KOPT-K1 (cell line): ENCODE results near the gene LRTM1.

Source experiments
- H3K27ac ChIP-seq: fragments of 200-600 bp; sonication (generic); 2 replicates; pipeline ENCODE4 v1.5.1; 2016; ENCODE audit warnings: antibody characterized with exemption, mild to moderate bottlenecking, low read depth, low read length; ENCODE audit not compliant: poor library complexity, severe bottlenecking
- H3K36me3 ChIP-seq: fragments of 200-600 bp; sonication (generic); 2 replicates; pipeline ENCODE4 v1.5.1; 2017; ENCODE audit warnings: antibody characterized with exemption, mild to moderate bottlenecking, low read length, moderate library complexity; ENCODE audit not compliant: insufficient read depth
- H3K9me3 ChIP-seq: fragments of 200-600 bp; sonication (generic); 2 replicates; pipeline ENCODE4 v1.5.1; 2017; ENCODE audit warnings: antibody characterized with exemption, low read length, mild to moderate bottlenecking; ENCODE audit not compliant: insufficient read depth, poor library complexity, severe bottlenecking

Gene LRTM1

DNA sequence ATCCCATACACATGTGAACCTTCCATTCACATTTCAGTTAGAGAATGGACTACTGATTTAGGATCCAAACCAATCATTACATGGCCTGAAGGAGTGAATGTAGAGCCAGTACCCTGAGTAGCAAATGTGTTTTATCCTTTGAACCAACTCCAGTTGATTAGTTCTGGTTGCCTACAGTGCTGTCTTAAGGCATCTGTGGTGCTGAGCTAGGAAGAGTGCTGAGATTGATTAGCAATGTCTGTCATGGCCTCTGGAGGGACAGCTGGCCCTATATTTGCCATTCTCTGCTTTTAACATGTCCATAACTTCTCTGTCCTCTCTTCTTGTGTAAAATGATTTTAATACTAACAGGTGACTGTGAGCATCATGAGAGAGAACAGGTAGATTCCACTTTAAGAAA lies 11.1 kb downstream of the LRTM1 start:
- Histone ChIP-seq H3K9me3 (no peaks in the 10 kb centered on the region), H3K27ac (no peak overlapping the region), H3K36me3 (no peaks in the 10 kb centered on the region)

DNA sequence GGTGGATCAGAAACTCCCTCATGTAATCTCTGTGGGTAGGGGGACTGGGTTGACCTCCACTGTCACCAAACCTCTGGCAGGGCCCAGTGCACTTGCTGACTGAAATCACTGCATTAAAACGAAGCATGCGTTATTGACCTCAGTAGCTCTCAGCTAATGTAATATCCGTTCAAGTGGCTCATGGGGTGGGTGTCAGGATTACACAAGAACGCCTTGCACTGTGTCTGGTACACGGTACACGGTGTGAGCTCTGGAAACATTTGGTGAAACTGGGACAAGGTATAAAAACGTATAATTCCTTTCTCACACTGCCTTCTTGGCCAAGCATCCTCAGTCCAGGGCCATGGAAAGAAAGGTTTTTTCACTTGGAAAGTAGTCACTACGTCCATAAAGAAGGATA lies 11.9 kb downstream of the LRTM1 start:
- no peak overlapping the region for H3K27ac ChIP-seq
- H3K36me3 ChIP-seq: no peaks in the 10 kb centered on the region
- no peaks in the 10 kb centered on the region for H3K9me3 ChIP-seq

DNA sequence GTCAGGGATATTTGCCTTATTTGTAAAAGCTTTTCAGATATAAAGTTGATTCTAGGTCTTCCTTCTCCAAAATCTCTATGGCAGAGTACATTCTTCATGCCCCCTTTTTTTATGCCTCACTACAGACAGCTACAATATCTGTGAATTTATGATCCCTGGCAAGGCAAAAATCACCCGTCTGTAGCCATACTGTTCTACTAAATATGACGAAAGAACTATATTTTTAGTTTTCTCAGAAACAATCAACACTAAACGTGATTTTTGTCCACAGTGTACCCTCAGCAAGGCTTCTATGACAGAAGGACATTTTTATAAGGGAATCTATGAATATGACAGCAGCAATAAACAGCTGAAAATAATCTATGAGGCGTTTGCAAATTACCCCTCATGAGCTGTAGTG lies 12.7 kb downstream of the LRTM1 start:
- Histone ChIP-seq H3K27ac (no peak overlapping the region), H3K36me3 (no peaks in the 10 kb centered on the region), H3K9me3 (no peaks in the 10 kb centered on the region)

DNA sequence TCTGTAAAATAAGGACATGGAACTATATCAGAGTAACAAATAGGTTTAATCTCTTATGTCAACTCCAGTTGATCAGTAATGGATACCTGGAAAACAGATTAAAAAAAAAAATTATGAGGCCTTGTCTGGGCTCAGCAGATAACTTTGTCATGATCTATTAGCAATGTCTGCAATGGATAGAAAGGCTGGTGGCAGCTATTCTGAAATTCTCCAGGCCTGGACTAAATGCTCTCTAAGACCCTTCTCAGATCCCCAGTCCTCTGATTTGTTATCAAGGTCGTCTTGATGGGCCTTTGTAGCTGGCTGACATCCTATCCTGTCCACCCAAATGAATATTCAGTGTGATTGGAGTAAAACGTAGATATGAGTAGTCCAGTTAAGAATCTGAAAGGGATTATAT lies 13.7 kb downstream of the LRTM1 start:
- Histone ChIP-seq H3K36me3 (no peaks in the 10 kb centered on the region), H3K27ac (no peak overlapping the region), H3K9me3 (no peaks in the 10 kb centered on the region)

DNA sequence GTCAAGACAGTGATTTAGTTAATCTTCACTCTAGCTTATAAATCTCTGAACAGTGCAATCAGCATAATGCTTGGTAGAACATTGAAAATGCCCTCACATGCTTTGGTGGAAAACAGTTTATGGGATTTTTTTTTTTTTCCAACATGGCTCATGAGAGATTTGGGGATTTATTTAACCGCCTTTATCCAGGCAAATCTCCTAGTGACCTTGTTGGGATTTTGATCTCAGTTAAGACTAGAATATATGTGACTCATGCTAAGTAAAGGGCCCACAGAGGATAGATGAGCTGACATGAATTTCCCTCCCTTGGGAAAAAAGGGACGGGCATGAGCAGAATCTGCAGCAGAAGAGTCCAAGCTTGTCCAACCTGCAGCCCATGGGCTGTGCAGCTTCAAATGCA lies 18.7 kb downstream of the LRTM1 start:
- H3K9me3 ChIP-seq: no peaks in the 10 kb centered on the region
- H3K27ac ChIP-seq: no peak overlapping the region
- no peaks in the 10 kb centered on the region for H3K36me3 ChIP-seq

DNA sequence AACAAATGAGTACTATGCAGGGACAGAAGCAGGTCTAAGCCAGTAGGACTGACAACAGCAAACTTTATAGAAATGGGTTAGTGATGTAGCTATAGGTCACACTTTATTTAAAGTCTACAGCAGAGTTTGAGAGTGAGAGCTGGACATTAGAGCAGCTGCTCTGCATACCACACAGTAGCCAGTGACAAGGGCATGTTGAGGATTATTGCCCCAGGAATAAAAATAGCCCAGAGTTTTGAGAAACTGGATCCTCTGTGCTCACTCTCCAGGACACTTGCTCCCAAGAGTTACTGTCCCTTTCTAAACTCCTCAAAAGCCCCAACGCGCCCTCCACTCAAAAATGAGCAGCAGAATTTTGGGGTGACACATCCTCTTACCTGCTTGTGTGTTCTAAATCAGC lies 21.1 kb downstream of the LRTM1 start:
- no peaks in the 10 kb centered on the region for H3K36me3 ChIP-seq
- no peak overlapping the region for H3K27ac ChIP-seq
- H3K9me3 ChIP-seq: no peaks in the 10 kb centered on the region

DNA sequence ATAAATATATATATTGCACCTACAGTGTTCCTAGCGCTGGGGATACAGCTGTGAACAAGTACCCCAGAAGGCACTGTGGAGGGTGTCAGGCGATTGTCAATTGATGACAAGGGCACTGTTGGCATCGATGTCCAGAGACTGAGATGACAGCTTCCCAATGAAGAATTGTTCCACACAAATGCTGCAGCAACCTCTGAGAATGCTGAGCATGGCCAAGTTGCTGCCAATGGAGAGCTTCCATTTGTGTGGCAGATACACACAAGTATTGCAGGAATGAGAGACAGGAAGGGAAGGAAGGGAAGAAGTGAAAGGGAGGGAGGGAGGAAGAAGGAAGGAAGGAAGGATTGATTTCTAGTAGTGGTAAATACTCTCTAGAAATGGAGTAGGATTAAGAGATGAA lies 21.9 kb downstream of the LRTM1 start:
- Histone ChIP-seq H3K27ac (no peak overlapping the region), H3K9me3 (no peaks in the 10 kb centered on the region), H3K36me3 (no peaks in the 10 kb centered on the region)

DNA sequence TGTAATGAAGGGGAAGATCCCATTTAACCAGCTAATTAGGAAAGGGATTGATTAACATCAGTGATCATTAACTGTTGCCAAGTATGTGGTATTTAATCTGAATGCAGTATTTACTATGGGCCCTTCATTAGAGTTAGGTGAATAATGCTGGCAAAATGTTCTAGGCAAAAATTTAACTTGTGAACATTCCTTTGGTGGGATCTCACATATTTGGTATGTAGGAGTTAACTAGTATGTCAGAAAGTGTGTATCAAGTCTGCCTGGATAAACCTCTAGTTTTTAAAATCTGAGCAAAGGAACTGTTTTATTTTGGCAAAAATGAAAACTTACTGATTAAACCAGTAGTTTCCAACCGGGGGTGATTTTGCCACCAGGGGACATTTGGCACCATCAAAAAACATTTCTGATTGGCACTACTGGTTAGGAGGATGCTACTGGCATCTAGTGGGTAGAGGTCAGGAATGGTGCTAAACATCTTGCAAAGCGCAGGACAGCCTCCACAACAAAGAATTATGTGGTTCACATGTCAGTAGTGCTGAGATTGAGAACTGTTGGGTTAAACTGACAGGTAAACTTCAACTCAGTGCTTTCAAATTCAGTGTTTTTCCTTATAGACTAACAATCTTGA lies 22.5 kb downstream of the LRTM1 start:
- no peaks in the 10 kb centered on the region for H3K36me3 ChIP-seq
- no peaks in the 10 kb centered on the region for H3K9me3 ChIP-seq
- no peak overlapping the region for H3K27ac ChIP-seq

DNA sequence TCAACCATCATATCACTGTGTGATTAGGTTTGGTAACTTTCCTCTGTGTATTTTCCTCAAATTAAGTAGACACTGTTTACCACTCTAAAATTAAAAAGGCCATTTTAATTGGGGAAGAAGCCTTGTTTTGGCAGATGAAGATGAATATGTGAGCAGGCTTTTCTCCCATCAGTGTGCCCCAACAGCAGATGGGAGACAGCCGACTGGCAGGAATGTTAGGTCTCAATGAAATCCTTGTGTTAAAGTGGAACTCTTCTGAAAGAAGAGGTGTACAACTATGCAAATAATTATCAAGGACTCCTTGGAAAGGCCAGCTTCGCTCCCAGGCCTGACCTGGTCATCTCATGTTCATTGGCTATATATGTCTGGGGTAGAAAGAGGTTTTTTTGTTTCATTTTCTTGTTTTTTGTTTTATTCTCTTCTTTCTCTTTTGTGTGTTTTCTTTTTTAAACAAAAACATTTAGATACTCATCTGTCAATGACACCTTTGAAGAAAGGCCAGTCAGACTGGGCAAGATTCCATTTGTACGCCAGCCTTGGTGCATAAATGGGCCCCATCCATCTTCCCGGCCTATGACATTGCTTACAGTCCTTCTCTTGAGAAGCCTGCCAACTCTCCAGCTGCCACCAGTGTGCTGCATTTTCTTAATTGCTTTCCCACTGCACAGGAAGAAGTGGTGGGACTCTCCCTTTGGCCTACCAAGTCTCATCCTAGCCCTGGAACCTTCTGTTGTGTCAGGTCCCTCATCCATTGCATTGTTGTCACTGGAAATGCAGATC lies 25.8 kb downstream of the LRTM1 start:
- no peaks in the 10 kb centered on the region for H3K36me3 ChIP-seq
- no peak overlapping the region for H3K27ac ChIP-seq
- H3K9me3 ChIP-seq: no peaks in the 10 kb centered on the region

DNA sequence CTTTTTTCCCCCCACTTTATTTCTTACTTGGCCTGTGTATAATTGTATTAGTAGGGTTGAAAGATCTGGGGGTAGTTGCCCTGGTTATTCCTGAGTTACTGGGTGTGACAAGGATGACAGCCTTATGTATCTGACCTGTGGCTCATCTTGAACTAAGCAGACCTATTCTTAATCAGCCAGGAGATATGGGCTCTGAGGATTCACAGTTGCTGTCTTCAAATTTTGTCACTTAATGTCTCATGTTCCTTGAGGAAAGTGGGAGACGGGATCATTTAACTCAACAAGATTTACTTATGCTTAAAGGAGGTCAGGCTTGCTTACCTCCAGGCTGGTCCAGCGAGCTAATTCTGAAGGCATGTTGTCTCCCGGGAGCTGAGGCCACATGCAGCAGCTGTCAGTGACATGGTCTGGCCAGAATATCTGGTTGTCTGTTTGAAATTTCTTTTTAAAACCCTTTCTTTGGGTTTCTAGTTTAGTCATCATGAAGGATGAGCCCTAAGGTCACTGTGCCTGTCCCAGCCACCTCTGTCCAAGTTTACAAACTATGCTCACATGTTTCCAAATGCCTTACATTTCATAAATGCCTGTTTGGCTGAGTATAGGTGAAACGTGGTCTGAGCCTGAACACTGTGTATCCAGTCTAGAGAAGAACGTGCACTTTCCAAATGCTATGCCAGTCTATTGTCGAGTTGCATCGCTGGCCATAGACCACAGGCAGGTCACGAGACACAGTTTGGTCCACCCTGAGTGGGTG lies 26.8 kb downstream of the LRTM1 start:
- Histone ChIP-seq H3K27ac (no peak overlapping the region), H3K9me3 (no peaks in the 10 kb centered on the region), H3K36me3 (no peaks in the 10 kb centered on the region)

DNA sequence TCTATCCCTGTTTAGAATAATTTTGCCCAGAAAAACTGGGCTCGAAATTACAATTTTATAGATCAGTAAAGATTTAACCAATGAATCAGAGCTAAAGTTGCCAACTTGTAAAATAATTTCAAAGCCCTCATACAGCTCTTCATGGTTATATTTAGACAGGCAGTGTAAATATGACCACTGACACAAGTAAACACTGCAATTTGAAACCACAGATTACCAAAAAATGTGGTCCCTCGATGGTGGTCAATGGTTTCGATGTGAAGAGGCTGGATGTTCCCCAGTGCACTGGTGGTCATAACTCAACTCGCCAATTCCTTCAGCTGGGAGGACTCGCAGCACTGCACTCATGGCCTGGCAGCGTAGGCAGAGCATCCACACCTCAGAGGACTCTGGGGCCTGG lies 28.6 kb downstream of the LRTM1 start:
- Histone ChIP-seq H3K9me3 (no peaks in the 10 kb centered on the region), H3K36me3 (no peaks in the 10 kb centered on the region), H3K27ac (no peak overlapping the region)

DNA sequence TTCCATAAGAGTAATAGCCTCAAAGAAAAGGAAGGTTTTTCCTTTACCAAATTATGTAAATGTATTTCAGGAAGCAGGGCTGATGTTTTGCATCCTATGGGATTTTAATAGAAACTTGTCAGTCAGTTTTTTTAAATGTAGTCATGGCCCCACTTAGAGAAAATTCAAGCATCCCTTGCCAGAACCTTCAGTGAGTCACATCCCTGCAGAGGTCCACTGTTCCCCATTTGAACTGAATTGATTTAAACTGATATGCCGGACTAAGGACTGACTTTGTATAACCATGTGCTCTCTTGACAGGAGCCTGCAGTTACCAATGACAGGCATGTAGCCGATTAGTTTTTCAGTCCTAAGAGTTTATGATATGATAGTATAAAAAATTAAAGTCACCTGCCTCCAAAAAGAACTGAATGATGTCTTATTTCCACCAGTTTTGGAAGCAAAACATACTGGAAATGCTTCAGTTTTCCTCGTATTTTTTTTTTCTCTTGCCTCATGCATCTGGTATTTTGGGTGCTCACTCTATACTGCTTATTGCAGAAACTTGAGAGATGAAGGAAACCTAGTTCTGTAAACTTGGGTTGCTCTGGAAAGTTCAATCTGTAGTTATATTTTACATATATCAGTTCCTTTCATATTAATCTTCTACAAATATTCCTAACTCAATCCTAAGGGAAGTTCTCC lies 30.7 kb downstream of the LRTM1 start:
- Histone ChIP-seq H3K27ac (no peak overlapping the region), H3K36me3 (no peaks in the 10 kb centered on the region), H3K9me3 (no peaks in the 10 kb centered on the region)

DNA sequence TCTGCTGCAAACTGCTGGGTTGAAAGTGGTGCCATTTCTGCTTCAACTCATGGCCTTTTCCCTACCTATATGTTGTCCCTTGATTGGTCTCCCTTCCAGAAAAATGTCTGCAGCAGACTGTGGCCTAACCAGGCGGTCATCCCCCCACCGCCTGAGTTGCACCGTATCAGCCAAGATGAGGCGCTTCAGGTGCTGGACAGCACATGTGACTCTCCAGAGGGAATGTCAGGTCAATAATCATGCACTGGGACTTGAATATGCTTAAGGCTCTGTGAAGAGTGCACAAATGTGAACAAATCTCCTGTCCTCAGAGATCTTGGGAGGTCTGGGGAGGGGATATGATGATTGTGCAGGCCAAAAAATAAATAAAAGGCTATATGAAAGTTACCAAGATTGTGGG lies 32.2 kb downstream of the LRTM1 start:
- Histone ChIP-seq H3K27ac (no peak overlapping the region), H3K9me3 (no peaks in the 10 kb centered on the region), H3K36me3 (no peaks in the 10 kb centered on the region)

DNA sequence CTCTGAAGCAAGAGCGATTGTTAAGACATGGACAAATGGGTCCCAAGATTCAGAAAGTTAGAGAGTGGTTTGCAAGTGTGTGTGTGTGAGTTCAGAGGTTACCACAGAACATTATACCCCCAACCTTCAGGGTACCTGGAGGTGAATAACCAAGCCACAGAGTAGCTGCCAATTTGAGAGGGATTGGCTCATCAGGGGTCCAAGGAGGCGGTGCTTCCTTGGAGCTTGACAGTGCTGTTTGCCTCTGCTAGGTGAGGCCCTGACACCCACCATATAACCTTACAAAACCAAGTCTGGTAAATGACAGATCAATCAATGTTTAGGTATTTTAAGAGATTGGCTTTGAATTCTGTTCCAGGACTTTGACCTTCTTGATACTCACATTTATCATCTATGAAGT lies 35.7 kb downstream of the LRTM1 start:
- no peaks in the 10 kb centered on the region for H3K9me3 ChIP-seq
- no peaks in the 10 kb centered on the region for H3K36me3 ChIP-seq
- no peak overlapping the region for H3K27ac ChIP-seq

DNA sequence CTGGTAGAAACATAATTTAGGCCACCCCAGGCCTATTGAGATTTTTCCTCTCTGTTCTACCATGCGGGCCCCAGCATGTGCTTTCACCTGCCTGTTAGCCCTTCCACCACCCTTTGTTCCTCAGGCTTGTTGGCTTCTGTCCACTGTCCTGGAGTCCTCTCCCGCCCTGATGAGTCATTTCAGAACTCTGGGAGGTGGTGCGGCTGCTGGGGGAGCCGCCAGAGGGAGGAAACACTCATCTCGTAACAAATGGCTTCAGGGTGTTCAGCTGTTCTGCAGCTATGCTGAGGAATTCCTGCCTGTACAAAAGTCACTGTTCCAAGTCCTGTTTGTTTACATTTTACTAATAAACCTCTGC lies 36.3 kb downstream of the LRTM1 start:
- Histone ChIP-seq H3K27ac (no peak overlapping the region), H3K36me3 (no peaks in the 10 kb centered on the region), H3K9me3 (no peaks in the 10 kb centered on the region)
